ENCODE data around the gene RNASEH1.

GRCh38 chr2:3602553-3603339 is 44.6 kb upstream of the RNASEH1 start:
- TF ChIP-seq CTCF (IDR thresholded peaks at IDR 0.05; ENCODE audit: poor library complexity), result no peak
- TF ChIP-seq EZH2 (IDR thresholded peaks at IDR 0.05; ENCODE audit: borderline replicate concordance), result no peak
